ENCODE measurements around the gene CUX1. TPM values are rescaled to one million over a fixed set of nuclear protein-coding genes. Genes with fewer than 3 reads are reported as not detected.

Gene CUX1
- total RNA-seq, 4 donors from 2014 or later = 40.8 to 62.1 (median 43.8) TPM

- no peak for DNase-seq (ENCODE audit: low spot score in 2 of 2)
- H3K4me3 ChIP-seq (ENCODE audit: low read depth, poor library complexity, severe bottlenecking) = no peak overlapping the region
- WGBS, 2 donors = 93 to 94% methylated on average over 88 to 108 of the region's 117 CpGs
- intact Hi-C loops (cut with DNase I; ENCODE audit: low total_unique reads) = no loop called here
- TF ChIP-seq, protein P1, sequence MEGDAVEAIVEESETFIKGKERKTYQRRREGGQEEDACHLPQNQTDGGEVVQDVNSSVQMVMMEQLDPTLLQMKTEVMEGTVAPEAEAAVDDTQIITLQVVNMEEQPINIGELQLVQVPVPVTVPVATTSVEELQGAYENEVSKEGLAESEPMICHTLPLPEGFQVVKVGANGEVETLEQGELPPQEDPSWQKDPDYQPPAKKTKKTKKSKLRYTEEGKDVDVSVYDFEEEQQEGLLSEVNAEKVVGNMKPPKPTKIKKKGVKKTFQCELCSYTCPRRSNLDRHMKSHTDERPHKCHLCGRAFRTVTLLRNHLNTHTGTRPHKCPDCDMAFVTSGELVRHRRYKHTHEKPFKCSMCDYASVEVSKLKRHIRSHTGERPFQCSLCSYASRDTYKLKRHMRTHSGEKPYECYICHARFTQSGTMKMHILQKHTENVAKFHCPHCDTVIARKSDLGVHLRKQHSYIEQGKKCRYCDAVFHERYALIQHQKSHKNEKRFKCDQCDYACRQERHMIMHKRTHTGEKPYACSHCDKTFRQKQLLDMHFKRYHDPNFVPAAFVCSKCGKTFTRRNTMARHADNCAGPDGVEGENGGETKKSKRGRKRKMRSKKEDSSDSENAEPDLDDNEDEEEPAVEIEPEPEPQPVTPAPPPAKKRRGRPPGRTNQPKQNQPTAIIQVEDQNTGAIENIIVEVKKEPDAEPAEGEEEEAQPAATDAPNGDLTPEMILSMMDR (IDR thresholded peaks at IDR 0.05) = no peak
- no peak for TF ChIP-seq POLR2A (IDR thresholded peaks at IDR 0.05)
These were observed 431.3 kb downstream of the CUX1 start for GRCh38 chr7:102248456-102249395.

DNA sequence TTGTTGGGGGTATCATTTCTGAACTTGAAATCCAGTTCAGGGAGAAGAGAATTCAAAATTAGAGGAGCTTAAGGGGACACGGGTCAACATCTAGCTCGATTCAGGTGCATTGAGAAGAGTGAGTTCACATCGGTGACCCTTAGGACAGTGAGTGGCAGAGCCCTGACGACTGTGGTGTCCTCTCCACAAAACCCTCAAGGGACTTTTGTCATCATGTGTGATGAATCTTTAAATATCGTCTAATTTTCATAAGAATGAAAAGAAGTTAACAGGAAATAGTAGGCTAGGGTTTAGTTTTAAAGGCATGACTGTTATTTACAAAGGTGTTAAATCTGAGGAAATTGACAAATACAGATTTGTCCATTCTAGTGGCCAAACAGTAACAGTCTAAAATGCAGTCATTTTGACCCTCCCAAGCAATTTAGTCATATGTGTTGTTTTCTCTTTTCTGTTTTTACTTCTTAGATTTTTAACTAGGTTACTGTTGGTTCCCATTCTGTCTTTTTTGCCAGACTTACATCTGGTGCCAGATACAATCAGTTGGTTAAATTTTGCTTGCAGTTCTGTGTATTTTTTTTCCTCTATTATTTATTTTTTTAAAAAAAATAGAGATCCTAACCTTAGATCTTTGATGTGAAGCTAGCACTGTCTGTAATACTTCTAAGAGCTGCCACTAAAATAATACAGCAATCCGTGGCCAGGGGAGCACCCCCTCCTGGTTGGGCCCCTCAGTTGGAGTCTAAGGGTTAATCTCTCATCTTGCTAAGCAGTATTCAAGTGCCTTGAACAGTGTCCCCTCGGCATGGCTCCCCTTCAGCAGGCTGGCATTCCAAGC lies 434.3 kb downstream of the CUX1 start:
- intact Hi-C loops (cut with DNase I; ENCODE audit: low total_unique reads) = no loop called here
- no peak for TF ChIP-seq POLR2A (IDR thresholded peaks at IDR 0.05)
- TF ChIP-seq, protein P1 (IDR thresholded peaks at IDR 0.05) = no peak
- 82 to 84% methylated on average over 7 of the region's 7 CpGs for WGBS, 2 donors
- no peak overlapping the region for H3K4me3 ChIP-seq (ENCODE audit: low read depth, poor library complexity, severe bottlenecking)
- DNase-seq (ENCODE audit: low spot score in 2 of 2) = no peak

GRCh38 chr7:102252366-102252982 lies 435.0 kb downstream of the CUX1 start:
- intact Hi-C loops (cut with DNase I; ENCODE audit: low total_unique reads) = no loop called here
- DNase-seq (ENCODE audit: low spot score in 2 of 2) = no peak
- no peak overlapping the region for H3K4me3 ChIP-seq (ENCODE audit: low read depth, poor library complexity, severe bottlenecking)
- TF ChIP-seq POLR2A (IDR thresholded peaks at IDR 0.05) = no peak
- TF ChIP-seq, protein P1 (IDR thresholded peaks at IDR 0.05) = no peak
- 84 to 87% methylated on average over 11 of the region's 11 CpGs for WGBS, 2 donors

DNA sequence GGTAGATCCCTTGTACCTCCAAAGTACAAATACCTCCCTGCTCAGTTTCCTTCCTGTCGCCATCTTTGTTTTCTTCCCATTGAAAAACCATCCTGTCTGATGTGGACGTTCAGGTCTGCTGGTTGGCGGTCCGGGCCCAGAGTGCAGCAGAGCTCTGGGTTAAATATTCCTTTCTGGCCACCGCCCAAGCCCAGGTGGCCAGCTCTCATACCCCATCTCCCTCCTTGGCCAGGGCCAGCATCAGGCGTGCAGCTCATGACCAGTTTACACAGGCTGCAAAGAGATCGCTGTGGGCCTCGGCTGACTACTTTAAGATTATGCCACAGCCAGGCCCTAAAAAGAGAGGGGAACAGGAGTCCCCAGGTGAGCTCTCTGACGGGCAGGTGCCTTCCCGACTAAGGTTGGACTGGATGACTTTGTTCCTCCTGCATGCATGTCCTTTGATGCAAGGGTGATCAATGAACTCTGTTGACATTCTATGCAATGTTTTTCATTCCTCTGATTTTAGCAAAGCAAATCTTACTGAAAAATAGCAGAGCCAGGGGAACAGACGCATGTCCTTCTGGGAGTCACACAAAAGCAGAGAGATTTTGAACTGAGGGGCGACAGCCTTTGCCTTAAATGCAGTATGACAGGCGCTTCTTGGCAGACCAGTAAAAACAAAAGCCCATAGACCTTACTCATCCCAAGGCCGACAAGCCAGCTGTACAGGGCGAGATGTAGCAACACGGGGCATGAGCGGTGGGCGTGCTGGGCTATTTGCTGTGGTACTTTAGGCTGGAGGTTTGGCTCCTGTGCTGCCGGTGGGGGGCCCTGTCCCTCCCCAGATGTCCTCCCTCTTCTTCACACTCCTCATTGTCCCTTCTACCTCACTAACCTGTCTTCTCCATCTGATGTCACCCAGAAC lies 435.9 kb downstream of the CUX1 start:
- DNase-seq (ENCODE audit: low spot score in 2 of 2) = no peak
- TF ChIP-seq POLR2A (IDR thresholded peaks at IDR 0.05) = no peak
- TF ChIP-seq, protein P1 (IDR thresholded peaks at IDR 0.05) = no peak
- no peak overlapping the region for H3K4me3 ChIP-seq (ENCODE audit: low read depth, poor library complexity, severe bottlenecking)
- WGBS, 2 donors = 93 to 94% methylated on average over 19 of the region's 19 CpGs
- intact Hi-C loops (cut with DNase I; ENCODE audit: low total_unique reads) = no loop called here

- no peak for TF ChIP-seq POLR2A (IDR thresholded peaks at IDR 0.05)
- TF ChIP-seq, protein P1 (IDR thresholded peaks at IDR 0.05) = no peak
- intact Hi-C loops (cut with DNase I; ENCODE audit: low total_unique reads) = no loop called here
- no peak for DNase-seq (ENCODE audit: low spot score in 2 of 2)
- H3K4me3 ChIP-seq (ENCODE audit: low read depth, poor library complexity, severe bottlenecking) = no peak overlapping the region
- WGBS, 2 donors = 92 to 93% methylated on average over 13 of the region's 13 CpGs
These were observed 436.5 kb downstream of the CUX1 start for GRCh38 chr7:102253973-102254370.

Data from lower leg skin (tissue), 4 donors.